Activated T-helper 2 cell treated with anti-CD3 and anti-CD28 coated beads, Interferon-gamma antibody, Interleukin-2, Interleukin-4, amounts not matched to agents 10 μg/mL and 5 μg/mL and 100 μg/mL, durations not matched to agents 14 hours and 24 hours and 36 hours (primary cell): ENCODE measurements around the gene MGLL. TPM values are rescaled to one million over a fixed set of nuclear protein-coding genes. Genes with fewer than 3 reads are reported as not detected.

ENCODE experiments used
- DNase-seq: peaks from one replicate; pipeline ENCODE4 v3.0.0; 2021; ENCODE audit warnings: low spot score
- H3K27ac Mint-ChIP-seq: one replicate; pipeline ENCODE4 v1.8.0; 2021; ENCODE audit warnings: mixed read lengths
- H3K27me3 Mint-ChIP-seq: one replicate; pipeline ENCODE4 v1.8.0; 2021; ENCODE audit warnings: low read depth, mixed read lengths
- H3K36me3 Mint-ChIP-seq: one replicate; pipeline ENCODE4 v1.8.0; 2021; ENCODE audit warnings: low read depth, mixed read lengths
- H3K4me1 Mint-ChIP-seq: one replicate; pipeline ENCODE4 v1.8.0; 2021; ENCODE audit warnings: low read depth, mixed read lengths
- H3K4me3 Mint-ChIP-seq: one replicate; pipeline ENCODE4 v1.8.0; 2021; ENCODE audit warnings: low read depth, mild to moderate bottlenecking, moderate library complexity, mixed read lengths
- H3K9me3 Mint-ChIP-seq: one replicate; pipeline ENCODE4 v1.8.0; 2021; ENCODE audit warnings: mixed read lengths
- intact Hi-C: fragments of 100-400 bp; cut with micrococcal nuclease; formaldehyde crosslinking; loops from one replicate; pipeline ENCODE4 v1.15.1; 2023
- total RNA-seq: library from RNA; stranded (reverse); gene quantifications from 2 replicates; pipeline ENCODE4 v1.2.3, GENCODE V29; 2022

The MGLL gene
- total RNA-seq, 1 donor from 2014 or later, result 6.6 TPM

GRCh38 chr3:127741690-127742089, 80.6 kb downstream of the MGLL start:
- DNase-seq, result no peak
- intact Hi-C loops, result no loop called here
- no peaks in the 10 kb centered on the region for H3K9me3 Mint-ChIP-seq
- H3K27me3 Mint-ChIP-seq, result peaks cover 7% of the 10 kb centered on the region
- no peak overlapping the region for H3K4me3 Mint-ChIP-seq
- no peaks in the 10 kb centered on the region for H3K36me3 Mint-ChIP-seq
- H3K27ac Mint-ChIP-seq, result no peak overlapping the region
- H3K4me1 Mint-ChIP-seq, result peaks cover 3% of the 10 kb centered on the region

DNA sequence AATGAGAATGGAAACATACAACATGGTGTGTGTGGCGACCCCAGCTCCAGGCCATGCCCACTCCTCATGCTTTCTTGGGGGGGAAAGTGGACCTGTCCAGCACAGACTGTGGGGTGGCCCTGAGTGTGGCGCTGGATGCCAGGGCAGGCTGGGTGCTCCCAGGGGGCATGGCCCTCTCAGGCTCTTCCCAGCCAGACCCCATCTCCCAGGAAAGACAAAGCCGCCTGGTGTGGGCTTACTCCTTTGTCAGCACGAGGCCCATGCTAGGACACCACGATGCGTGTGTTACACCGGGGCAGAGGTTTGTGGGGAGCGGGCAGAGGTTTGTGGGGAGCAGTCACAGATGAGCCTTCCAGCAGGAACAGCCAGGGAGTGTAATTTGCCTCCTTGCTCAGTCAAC, 81.1 kb downstream of the MGLL start:
- Mint-ChIP-seq H3K27ac (no peak overlapping the region), H3K9me3 (no peaks in the 10 kb centered on the region), H3K4me1 (peaks cover 3% of the 10 kb centered on the region), H3K36me3 (no peaks in the 10 kb centered on the region), H3K27me3 (peaks cover 9% of the 10 kb centered on the region), H3K4me3 (no peak overlapping the region)
- no peak for DNase-seq
- intact Hi-C loops, result no loop called here

- Mint-ChIP-seq H3K4me1 (peaks cover 4% of the 10 kb centered on the region), H3K4me3 (no peak overlapping the region), H3K36me3 (no peaks in the 10 kb centered on the region), H3K27ac (no peak overlapping the region), H3K9me3 (no peaks in the 10 kb centered on the region), H3K27me3 (peaks cover 16% of the 10 kb centered on the region)
- DNase-seq, result no peak
- intact Hi-C loops, result no loop called here
Observed at GRCh38 chr3:127740136-127740915, 82.0 kb downstream of the MGLL start.

GRCh38 chr3:127739347-127740135, 82.8 kb downstream of the MGLL start:
- intact Hi-C loops, result no loop called here
- no peak overlapping the region for H3K4me3 Mint-ChIP-seq
- no peaks in the 10 kb centered on the region for H3K36me3 Mint-ChIP-seq
- H3K4me1 Mint-ChIP-seq, result peaks cover 9% of the 10 kb centered on the region
- DNase-seq, result no peak
- H3K9me3 Mint-ChIP-seq, result no peaks in the 10 kb centered on the region
- H3K27me3 Mint-ChIP-seq, result peaks cover 19% of the 10 kb centered on the region
- no peak overlapping the region for H3K27ac Mint-ChIP-seq

DNA sequence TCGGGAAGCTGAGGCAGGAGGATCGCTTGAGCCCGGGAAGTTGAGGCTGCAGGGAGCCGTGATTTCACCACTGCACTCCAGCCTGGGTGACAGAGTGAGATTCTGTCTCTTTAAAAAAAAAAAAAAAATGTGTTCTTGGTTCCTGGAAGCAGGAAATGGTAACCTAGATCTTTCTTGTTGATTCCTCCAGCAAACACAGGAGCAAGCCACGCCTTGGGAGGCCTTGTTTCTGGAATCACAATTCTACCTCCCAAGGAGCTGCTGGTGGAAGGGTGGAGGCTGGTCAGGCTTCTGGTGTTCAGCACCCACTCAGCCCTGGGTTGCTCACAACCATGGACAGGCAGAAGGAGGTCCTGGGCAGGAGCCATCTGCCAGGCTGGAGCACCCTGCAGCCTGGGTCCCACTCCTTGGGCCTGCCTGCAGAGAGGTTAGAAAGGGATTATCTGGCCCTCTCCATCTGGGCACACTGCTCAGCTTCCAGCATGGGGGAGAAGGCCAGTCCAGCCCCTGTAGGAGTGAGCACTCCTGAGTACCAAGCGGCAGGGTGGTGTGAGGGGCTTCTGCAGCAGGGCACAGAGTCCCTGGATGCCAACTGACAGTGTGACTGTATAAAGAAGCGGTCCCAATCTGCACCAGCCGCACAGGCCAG, 84.0 kb downstream of the MGLL start:
- DNase-seq, result no peak
- intact Hi-C loops, result no loop called here
- Mint-ChIP-seq H3K4me1 (peaks cover 9% of the 10 kb centered on the region), H3K27me3 (peaks cover 16% of the 10 kb centered on the region), H3K4me3 (no peak overlapping the region), H3K36me3 (no peaks in the 10 kb centered on the region), H3K27ac (no peak overlapping the region), H3K9me3 (no peaks in the 10 kb centered on the region)

- intact Hi-C loops, result no loop called here
- Mint-ChIP-seq H3K27ac (no peak overlapping the region), H3K4me1 (peaks cover 9% of the 10 kb centered on the region), H3K27me3 (peaks cover 20% of the 10 kb centered on the region), H3K36me3 (no peaks in the 10 kb centered on the region), H3K9me3 (no peaks in the 10 kb centered on the region), H3K4me3 (no peak overlapping the region)
- no peak for DNase-seq
Observed at GRCh38 chr3:127736801-127737539, 85.3 kb downstream of the MGLL start.

- no peak overlapping the region for H3K4me3 Mint-ChIP-seq
- peaks cover 9% of the 10 kb centered on the region for H3K4me1 Mint-ChIP-seq
- H3K36me3 Mint-ChIP-seq, result no peaks in the 10 kb centered on the region
- no peaks in the 10 kb centered on the region for H3K9me3 Mint-ChIP-seq
- no peak overlapping the region for H3K27ac Mint-ChIP-seq
- peaks cover 27% of the 10 kb centered on the region for H3K27me3 Mint-ChIP-seq
- intact Hi-C loops, result no loop called here
- DNase-seq, result no peak
Observed at GRCh38 chr3:127735767-127736693, 86.3 kb downstream of the MGLL start.

GRCh38 chr3:127734754-127735473, 87.4 kb downstream of the MGLL start:
- Mint-ChIP-seq H3K4me3 (no peak overlapping the region), H3K9me3 (no peaks in the 10 kb centered on the region), H3K27ac (no peak overlapping the region), H3K4me1 (peaks cover 9% of the 10 kb centered on the region), H3K36me3 (no peaks in the 10 kb centered on the region), H3K27me3 (peaks cover 27% of the 10 kb centered on the region)
- intact Hi-C loops, result no loop called here
- DNase-seq, result no peak

DNA sequence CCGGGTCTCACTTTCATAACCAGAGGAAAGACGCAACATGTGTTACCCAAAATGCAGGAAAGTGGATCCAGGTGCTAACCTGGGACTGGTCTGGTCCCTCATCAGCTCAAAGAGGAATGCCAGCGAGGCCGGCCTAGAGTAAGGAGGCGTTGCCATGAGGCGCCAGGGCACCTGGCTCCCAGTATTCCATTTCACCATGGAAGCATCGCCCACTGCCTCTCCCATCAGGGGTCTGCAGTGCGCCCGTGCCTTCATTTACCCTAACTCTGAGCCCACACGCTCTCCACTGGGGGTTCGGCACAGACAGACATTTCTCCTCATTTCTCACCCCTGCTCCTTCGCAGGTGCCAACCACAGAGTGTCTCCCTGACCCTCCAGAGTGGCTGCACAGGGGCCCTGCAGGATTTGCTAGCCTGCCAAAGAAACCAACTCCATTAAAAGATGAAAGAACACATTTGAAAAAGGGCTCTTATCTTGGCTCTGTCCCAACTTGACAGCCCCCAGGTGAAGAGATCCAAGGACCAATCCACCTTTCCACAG, 88.1 kb downstream of the MGLL start:
- peaks cover 9% of the 10 kb centered on the region for H3K4me1 Mint-ChIP-seq
- H3K9me3 Mint-ChIP-seq, result no peaks in the 10 kb centered on the region

GRCh38 chr3:127733781-127734180, 88.5 kb downstream of the MGLL start:
- intact Hi-C loops, result no loop called here
- Mint-ChIP-seq H3K27ac (no peak overlapping the region), H3K4me3 (no peak overlapping the region), H3K9me3 (no peaks in the 10 kb centered on the region), H3K27me3 (peaks cover 28% of the 10 kb centered on the region), H3K4me1 (peaks cover 10% of the 10 kb centered on the region), H3K36me3 (no peaks in the 10 kb centered on the region)
- no peak for DNase-seq

More for the DNA sequence above, 88.1 kb downstream of the MGLL start:
- intact Hi-C loops, result no loop called here
- Mint-ChIP-seq H3K4me3 (no peak overlapping the region), H3K27me3 (peaks cover 27% of the 10 kb centered on the region), H3K36me3 (no peaks in the 10 kb centered on the region), H3K27ac (no peak overlapping the region)
- DNase-seq, result no peak

DNA sequence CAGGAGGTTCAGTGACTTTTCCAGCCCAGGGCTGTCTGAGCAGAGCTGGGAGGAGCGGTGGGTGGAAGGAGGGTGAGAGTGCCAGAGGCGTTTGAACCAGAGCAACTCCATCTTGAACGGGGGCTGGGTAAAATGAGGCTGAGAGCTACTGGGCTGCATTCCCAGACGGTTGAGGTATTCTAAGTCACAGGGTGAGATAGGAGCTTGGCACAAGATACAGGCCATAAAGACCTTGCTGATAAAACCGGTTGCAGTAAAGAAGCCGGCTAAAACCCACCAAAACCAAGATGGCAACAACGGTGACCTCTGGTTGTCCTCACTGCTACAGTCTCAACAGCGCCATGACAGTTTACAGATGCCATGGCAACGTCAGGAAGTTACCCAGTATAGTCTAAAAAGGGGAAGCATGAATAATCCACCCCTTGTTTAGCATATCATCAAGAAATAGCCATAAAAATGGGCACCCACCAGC, 89.4 kb downstream of the MGLL start:
- no peaks in the 10 kb centered on the region for H3K9me3 Mint-ChIP-seq
- H3K36me3 Mint-ChIP-seq, result no peaks in the 10 kb centered on the region
- DNase-seq, result no peak
- H3K27ac Mint-ChIP-seq, result no peak overlapping the region
- intact Hi-C loops, result no loop called here
- peaks cover 10% of the 10 kb centered on the region for H3K4me1 Mint-ChIP-seq
- H3K27me3 Mint-ChIP-seq, result peaks cover 29% of the 10 kb centered on the region
- no peak overlapping the region for H3K4me3 Mint-ChIP-seq
